T follicular helper cell (primary cell): ENCODE results near the gene BANK1.
"Not testable (repeated sequence)": the region's sequence is repeated elsewhere in the genome, so short reads cannot be mapped to it uniquely, and the experiment has no call there.

Source experiments
- DNase-seq: peaks from one replicate; pipeline ENCODE4 v3.0.0-alpha.2; 2020; ENCODE audit warnings: low read depth

Gene BANK1

DNA sequence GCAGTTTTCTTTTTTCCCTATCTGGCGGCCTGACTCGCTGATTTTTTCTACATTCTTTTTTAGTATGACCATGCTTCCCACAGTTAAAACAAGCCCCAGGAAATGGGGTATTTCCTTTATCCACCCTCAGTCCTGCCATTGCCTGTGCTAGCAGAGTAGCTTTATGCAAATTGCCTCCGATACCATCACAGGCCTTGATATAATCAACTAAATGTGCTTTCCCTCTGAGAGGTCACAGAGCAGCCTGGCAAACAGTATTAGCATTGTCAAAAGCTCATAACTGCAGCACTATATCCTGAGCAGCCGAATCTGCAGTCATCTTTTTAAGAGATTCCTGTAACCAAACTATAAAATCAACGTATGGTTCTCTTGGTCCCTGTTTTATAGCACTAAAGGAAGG is 115.0 kb downstream of the BANK1 start:
- not testable (repeated sequence) for DNase-seq

DNA sequence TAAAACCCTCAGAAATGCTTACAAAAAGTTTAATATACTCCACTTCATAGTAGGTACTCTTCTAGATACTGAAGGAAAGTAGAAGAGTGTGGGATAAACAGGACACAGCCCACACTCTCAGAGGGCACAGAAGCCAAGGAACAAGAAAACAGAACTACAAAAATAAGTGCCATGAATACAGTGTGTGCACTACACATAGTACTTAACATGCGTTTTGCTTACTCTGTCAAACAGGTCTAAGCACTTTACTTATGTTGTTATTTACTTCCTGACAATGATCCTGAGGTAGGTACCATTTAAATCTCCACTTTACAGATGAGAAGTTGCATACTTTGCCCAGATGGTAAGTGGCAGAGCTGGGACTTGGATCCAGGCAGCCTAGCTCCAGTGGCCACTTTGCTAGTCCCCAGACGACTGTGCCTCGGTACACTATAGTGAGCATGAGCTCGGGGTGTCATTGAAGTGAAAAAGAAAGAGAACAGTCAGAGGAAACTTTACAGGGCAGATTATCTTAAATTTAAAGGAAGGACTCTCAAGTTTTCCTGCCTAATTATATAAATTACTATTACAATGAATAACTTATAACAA is 120.3 kb downstream of the BANK1 start:
- DNase-seq = no peak

DNA sequence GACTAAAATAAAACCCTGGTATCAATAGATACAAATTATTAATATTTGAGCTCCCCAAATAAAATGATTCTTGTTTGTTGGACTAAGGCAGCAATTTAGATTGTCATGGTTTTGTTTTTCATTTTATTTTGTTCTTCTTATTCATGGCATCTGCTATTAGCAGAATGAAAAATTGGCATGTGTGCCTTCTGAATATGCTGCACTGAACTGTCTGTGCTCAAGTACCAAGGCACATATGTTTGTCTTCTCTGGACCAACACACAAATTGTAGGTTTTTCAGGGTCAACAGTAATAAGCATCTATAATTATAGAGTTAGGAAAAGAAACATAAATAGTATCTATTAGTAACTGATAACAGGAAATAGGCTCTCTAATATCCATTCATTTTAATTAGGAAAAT is 121.1 kb downstream of the BANK1 start:
- DNase-seq = no peak

DNA sequence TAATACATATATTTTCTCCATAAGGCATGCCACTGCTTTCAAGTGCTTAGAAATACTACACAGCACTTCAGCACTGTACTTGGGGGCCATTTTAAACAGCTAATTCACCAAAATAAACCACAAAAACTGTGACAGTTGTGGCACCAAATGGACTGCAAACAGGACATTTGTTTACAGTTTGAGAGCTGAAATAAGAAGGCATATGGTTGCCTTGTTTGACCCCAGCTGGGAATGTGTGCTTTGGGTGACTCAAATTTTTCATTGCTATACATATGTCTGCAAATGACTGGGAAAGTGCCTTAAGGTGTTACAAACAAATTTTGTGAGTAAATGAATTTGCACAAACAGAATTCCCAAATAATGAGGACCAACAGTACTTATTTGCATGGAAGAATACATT is 124.2 kb downstream of the BANK1 start:
- DNase-seq = no peak

DNA sequence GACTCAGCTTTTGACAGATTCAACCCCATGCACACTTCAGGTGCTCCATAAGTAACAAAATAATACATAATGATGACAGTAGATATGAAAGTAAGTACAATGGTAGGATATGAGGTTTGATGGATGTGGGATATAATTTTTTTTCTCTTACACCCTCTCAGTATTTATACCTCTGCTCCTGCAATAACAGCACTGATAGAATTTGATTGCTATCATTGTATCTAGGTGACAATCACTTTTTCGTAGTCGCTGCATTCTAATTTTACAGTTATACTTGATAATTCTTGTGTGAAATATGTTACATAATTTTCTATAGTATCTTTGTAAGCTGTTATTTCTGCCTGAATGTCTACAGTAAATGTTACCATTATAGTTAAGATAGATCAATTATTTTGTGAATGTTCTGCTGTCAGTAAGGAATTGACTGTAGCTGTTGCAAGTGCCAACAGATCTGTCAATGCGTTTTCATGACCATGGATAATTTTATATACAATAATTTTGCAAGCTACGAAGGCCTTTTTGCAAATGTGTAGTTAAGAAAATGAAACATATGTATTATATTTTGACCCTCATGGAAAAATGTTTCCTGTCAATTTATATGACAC is 128.9 kb downstream of the BANK1 start:
- no peak for DNase-seq

DNA sequence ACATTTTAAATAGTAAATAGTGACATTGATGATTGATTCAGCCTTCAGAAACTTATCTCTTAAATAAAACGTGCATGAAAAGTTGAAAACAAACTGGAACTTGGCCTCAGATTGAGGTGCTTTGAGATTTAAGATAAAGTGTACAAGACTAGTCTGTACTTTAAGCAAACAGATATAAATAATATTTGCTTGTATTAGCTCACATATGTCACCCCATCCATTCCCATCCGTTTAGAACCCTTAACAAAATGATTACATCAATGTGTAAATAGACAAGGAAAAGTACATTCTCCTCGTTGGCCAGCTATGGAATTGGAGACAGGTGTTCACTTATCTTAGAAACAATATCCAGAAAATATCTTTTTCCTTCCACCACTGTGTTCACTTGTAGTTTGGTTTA is 130.8 kb downstream of the BANK1 start:
- no peak for DNase-seq

DNA sequence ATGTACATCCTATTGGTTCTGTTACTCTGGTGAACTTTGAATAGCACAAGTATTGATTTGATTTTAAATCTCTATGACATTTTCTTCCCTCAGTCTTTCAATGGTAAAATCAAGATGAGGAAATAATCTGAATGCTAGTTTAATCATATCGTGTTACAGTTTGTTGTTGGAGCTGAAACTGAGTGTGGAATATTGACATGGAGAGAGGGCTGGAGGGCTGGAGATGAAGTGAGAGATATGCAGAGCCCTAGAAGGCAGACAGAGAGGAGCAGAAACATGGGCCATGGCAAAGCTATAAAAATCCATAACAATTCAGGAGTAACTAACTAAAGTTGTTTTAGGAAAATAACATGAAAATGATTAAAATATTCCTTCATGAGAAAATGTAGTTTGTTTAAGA is 141.1 kb downstream of the BANK1 start:
- no peak for DNase-seq

DNA sequence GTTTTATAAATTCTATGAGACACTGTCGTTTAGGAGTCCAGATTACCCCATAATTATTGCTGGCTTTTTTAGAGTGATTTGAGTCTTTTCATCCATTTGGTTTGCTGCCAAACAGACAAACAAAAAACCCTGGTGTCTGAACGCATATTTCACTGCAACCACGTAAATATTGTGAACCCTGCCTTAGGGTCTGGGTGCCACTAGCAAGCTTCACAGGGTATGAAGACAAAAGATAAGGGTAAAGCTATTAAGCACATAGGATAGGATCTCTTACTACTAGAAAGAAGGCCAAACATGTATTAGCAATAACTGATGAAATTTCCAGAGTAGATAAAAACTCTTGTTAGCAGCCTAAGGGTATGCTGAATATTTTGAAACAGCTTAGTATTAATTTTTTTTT is 143.3 kb downstream of the BANK1 start:
- no peak for DNase-seq

DNA sequence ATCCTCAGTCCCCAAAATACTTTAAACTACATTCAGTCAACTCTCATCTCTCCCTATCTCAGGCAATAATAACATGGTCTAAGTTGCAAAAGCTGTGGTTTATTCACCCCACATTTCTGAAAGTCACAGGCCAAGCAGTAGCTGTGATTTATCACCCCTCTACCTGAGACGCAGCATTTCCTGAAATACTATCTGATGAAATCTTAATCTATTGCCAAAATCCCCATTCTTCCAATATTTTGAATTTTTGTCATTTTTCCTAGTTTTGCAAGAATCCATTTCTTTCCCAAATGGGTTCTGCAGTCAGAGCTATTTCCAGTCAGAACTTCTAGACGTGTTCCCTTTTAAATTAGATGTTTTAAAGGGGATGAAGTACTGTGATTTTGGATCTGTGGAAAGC is 148.3 kb downstream of the BANK1 start:
- DNase-seq = no peak

DNA sequence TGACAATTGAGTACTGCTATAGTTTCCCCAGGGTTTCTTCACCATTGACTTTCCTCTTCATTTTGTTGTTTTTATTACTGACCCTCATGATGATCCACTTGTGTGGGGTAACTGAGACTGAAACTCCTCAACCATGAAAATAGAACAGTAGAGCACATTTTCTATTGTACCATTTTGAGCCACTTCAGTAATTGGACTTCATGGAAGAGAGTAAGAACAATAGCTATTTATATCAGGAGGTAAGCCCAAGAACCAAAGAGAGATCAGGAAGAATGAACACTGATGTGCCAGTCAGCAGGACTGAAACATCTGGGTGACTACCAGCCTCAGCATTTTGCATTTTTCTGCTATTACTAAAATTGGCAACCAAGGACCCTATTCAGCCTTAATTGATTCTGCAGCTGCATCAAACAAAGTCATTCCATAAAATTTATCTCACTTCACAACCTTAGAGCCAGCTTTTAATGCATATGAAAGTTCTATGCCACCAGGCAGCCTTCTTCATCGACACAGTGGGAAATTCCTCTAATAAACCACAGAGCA is 151.4 kb downstream of the BANK1 start:
- DNase-seq = no peak

DNA sequence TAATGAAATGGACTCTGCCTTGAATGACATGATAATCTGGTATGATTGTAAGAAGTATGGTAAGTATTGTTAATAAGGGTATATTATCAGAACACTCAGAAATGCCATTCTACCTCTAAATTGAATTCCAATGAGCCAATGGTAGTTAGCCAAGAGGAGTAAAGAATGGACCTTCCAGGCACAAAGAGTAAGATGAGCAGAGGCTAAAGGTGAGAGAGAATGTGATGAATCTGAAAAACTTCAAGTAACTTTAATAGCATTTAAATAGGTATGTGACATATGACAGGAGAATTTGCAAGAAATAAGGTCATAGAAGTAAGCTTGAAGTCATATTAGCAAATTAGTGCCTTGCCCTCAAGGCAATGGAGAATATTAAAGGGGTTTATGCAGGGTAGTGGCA is 152.4 kb downstream of the BANK1 start:
- no peak for DNase-seq

DNA sequence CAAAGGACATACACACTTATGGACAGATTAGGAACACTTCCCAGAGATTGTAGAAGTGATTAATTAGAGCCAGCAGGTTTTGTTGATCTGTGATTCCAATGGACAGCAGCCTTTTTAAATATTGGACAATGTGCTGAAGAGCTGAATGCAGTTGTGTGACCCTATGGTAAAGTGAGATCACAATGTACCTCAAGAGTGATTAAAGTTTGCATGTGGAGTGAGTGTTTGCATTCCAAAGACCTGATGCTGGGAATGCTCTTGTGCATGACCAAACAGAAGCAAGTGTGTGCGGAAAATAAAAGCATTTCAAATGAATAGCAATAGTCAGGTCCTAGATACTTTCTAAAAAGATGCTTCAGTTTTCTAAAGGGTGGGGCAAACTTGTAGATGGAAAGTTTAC is 154.1 kb downstream of the BANK1 start:
- DNase-seq = no peak

DNA sequence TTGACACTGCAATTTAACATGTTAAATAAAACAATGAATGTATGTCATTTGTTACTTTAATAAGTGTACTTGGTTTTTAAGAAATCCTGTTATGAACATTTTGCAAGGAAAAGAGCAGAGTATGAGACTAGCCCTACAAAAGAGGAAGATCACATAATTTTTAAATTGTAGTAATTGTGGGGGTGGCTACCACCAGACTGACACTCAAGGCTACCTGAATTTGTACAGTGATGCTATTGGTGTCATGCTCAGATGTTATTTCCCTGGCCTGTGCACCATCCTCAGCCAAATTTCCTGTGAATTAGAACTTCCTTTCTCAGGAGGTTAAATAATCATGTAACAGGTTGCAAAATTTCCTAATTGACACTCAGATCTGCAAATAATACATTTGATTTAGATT is 157.5 kb downstream of the BANK1 start:
- DNase-seq = no peak

DNA sequence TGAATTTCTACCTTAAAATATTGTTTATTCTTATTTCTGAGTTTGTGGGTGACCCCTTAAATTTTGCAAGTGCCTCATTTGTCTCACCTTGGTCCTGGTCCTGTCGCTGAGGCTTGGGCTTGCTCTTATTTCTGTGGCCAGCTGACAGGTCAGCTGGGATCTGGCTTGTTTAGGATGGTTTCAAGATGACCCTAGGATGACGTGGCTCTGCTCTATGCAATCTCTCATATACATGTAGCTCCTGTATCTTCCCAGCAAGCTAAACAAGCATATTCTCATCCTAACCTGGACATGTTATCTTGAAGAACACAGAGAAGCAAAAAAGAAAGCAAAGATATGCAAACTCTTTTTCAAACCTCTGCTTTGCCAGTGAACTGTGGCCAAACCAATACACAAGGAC is 158.4 kb downstream of the BANK1 start:
- no peak for DNase-seq

DNA sequence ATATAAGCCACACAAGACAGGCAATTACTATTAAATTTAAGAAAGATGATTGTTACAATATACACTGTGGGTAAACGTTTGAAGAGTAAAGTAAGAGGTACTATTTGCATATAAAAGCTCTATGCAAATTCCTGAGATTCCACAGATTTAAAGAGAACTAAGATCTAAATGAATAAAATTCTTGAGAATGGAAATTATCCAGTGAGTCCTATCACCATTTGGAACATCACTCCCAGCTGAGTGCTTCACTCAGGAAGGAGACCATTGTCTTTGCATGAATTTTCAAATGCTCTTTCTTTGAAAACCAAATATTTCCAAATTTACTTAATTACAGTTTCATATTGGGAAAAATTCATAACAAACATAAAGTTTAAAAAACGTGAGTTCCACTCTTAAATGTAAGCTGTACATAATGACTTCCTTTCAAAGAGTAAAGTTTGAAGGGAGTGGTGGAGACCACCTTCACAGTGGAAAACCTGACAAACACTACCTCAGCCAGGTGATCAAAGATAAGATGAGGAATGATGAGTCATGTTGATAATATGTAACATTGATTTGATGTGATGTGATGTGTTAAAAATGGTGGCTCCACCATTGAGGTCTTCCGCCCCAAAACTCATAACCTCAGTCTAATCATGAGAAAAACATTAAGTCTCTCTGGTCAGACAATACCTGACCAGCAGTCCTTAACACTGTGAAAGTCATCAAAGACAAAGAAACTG is 159.9 kb downstream of the BANK1 start:
- no peak for DNase-seq

DNA sequence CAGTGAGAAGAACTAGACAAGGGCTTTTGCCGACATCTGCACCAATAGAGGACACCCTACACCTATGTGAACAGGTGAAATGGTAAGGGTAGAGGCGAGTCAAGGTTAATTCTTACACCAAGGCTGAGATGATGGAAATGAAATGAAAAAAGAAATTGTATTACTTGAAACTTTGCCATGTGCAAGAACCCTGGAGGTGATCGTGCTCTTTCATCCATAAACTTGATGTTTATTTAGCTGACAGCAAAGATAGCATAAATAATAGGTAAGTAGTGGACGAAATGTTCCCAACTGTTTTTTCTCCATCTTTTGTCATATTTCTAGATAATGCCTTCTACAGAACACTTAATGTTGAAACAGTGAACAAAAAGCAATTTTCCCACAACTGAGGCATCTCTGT is 162.5 kb downstream of the BANK1 start:
- no peak for DNase-seq

DNA sequence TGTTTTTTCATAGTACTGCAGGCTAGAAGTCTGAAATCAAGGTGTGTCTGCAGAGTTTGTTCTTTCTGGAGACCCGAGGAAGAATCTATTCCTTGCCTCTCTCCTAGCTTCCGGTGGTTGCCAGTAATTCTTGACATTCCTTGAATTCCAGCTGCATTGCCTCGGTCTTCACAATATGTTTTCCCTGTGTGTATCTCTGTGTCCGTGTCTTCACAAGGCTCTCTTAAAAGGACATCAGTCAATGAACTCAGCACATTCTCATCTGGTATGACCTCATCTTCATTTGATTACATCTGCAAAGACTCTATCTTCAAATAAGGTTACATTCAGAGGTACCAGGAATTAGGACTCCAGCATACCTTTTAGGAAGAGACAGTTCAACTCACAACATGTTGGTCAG is 163.4 kb downstream of the BANK1 start:
- no peak for DNase-seq

DNA sequence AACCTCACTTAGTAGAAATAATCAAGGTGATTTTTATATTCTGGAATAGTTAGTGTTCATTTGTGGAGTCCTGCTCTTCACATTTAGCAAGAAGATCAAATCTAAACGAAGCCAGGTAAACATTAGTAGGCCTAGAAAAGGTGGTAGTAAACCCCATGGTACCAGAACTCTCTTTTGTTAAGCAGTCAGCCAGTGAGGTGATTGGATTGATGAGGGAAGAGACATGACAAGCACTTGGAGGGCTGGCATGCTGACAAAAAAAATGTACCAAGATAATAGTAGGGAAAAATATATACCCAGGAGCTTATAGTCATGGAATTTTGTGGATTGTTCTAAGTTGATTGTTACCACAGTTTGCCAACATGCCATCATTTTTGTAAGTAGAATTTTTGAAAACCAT is 163.8 kb downstream of the BANK1 start:
- DNase-seq = no peak

DNA sequence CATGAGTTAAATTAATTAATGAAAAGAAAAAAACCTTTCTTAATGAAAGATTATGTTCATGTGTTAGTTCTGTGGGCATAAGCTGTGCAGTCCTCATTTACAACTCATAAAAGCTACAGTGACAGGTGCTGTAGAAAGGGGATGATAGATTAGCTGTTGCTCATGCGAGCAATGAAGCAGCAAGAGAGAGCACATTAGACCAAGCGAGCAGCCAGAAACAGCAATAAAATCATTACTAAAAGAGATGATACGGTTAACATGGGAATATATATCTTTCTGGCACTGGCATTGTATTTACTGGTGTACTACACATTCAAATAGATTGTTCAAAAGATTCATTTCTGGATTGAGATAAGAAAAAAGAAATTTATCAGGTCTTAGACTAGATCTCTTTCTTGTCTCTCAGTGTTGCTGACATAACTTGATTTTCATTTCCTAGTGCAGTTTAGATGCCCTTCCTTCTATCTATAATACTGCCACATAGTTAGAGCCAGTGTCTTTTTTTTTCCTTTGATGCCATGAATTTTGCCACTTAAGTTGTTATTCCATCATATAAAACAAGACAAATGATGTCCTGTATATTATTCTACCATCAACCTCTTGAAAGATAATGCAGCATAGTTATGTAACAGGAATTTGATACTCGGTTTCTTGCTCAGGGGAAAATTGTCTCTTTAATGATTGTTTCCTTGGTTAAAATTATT is 164.6 kb downstream of the BANK1 start:
- no peak for DNase-seq

DNA sequence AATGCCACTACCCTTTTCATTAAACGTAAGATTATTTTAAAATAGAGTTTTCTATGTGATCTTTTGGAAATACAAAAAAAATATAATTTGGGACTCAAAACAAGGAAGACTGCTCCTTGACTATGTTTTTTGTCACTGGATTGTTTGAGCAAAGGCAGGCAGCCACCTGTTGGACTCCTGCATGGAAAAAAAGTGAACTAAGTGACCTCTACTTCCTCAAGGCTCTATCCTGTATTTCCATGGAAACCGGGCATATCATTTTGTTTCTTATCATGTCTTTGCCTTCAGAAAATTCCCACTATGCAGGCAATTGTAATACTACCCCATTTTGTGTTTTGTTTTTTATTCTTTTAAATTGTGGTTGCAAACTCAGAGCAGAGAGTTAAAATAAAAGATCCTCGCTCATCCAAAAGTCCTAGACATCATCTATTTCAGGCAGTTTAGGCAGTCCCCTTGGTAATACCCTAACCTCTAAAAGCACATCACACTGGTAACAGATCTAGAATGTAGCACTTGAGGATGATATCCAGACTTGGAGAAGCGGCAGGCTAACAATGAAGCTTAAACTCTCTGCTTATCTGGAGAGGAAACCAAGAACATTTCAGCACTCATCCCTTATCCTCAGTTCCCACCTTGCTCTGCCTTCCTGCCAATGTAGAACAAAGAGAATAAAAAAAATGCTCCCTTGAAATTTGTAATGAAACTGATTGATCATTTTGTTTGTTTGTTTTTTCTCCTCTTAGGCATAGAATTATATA is 165.7 kb downstream of the BANK1 start:
- no peak for DNase-seq

DNA sequence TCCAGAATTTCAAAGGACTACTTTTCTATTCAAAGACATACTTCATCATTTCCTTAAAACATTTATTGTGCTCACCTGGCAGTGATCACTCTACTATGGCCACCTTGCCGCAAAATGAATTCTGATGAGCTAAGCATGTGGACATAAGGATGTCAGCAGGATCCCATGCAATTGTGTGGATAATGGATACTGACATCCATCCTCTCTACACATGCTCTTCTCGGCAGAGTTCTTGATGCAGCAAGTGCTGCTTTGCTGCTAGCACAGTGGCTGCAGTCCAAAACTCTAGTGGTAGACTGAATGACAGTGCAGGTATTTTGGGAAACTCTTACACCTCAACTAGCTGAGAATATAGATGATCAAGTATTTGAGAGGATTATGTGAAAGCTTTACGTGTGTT is 168.0 kb downstream of the BANK1 start:
- DNase-seq = no peak

DNA sequence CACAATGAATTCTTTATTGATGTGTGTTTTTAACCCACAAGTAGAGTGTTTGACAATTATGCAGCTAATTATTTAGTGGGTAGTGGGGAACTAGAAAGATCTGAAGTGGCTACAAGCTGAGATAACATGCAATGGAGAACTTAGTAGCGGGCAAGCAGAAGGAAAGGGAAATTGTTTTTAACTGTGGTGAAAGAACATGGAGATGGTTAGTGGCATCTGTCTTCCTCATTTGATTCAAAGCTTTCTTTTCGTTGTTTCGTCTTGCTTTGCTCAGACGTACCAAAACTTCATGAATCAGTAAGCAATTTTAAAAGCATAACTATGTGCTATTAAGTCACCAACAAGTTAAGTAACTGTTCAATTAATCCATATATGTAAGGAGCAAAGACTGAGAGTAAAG is 169.9 kb downstream of the BANK1 start:
- DNase-seq = no peak
